Embryonic facial prominence (tissue), 1 donor: ENCODE results near the gene SRP54.
"Not testable (repeated sequence)": the region's sequence is repeated elsewhere in the genome, so short reads cannot be mapped to it uniquely, and the experiment has no call there.

Experiments used
- DNase-seq: peaks from one replicate; pipeline ENCODE4 v3.0.0-alpha.2; 2016; ENCODE audit errors: extremely low spot score

The SRP54 gene

GRCh38 chr14:34982421-34983147 lies at the start of gene SRP54:
Gene SRP54 (plus strand): TSS chr14:34982992. CDS start chr14:34996710, 13,718 bp downstream.
- peak; percentile 98 for DNase-seq

DNA sequence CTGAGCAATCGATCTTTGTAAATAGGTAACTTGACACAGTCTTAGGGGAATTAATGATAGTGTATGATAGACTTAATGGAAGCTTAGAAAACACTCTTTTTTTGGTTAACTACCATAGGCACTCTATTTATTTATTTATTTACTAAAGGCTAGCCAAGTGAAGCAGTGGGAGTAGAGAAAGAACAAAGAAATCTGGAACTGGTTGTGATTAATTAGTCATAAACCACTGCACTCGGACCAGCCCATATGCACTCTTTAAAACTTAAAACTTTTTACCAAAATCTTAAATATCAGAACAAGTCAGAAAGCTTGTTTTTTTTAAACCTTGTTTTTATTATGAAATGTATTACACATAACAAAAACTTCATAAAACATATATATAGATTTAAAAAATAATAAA lies 49.5 kb upstream of the SRP54 start:
- DNase-seq: no peak

DNA sequence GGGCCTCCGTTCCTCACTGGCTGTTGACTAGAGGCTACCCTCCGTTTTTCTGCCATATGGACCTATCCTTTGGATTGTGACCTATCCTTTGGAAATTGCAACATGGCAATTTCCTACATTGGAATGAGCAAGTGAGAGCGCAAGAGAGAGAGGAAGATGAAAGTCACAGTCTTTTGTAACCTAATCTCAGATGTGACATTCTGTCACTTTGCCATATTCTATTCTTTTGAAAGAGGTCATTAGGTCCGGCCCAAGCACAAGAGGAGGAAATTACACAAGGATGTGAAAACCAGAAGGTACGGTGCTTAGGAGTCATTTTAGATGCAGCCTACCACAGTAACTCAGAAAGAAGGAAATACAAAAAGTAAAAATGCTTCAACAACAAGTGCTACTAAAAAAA lies 47.3 kb upstream of the SRP54 start:
- DNase-seq: no peak

- DNase-seq: no peak
These were observed 45.4 kb upstream of the SRP54 start for GRCh38 chr14:34937442-34937841.

GRCh38 chr14:34937876-34938275 lies 44.9 kb upstream of the SRP54 start:
- no peak for DNase-seq

DNA sequence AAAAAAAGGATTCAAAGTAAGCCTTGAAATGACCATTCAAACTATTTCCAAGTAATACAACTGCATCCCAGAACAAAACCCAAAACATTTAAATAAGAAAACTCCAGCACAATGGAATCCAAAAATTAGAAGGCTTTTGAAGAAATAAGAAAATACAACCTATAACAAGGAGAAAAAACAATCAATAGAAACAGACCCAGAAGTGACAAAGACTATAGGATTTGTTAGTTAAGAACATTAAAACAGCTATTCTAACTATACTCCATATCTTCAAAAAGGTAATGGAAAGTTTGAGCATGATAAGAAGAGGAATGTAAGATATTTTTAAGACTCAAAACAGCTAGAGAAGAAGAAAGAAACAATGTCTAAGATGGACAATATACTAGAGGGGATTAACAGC lies 39.3 kb upstream of the SRP54 start:
- DNase-seq: no peak

DNA sequence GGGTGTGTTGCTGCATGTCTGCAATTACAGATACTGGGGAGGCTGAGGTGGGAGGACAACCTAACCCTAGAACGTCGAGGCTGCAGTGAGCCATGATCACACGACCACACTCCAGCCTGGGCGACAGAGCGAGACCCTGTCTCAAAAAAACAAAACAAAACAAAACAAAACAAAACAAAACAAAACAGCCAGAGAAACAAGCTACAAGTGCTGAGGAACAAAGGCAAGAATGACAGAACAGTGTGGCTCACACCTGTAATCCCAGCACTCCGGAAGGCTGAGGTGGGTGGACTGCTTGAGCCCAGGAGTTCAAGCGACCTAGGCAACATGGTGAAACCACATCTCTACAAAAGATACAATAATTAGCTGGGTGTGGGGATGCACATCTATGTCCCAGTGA lies 38.0 kb upstream of the SRP54 start:
- DNase-seq: no peak

- no peak for DNase-seq
These were observed 36.1 kb upstream of the SRP54 start for GRCh38 chr14:34946699-34947098.

DNA sequence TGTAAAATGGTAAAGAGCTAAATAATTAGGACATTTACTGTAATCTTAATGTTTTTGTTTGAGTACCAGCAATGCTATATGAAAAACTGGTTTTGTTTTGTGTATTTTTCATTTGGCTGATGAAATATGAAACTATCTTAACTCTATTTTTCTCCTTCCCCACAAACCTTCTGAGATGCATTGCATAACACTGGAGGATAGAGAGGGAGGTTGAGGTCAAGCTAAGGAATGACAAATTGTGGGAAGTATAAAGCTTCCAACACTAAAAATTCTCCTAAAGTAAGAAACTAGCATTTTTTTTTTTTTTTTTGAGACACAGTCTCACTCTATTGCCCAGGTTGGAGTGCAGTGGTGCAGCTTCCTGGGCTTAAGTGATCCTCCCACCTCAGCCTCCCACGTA lies 31.5 kb upstream of the SRP54 start:
- no peak for DNase-seq

- DNase-seq: no peak
These were observed 25.9 kb upstream of the SRP54 start for GRCh38 chr14:34956931-34957330.

DNA sequence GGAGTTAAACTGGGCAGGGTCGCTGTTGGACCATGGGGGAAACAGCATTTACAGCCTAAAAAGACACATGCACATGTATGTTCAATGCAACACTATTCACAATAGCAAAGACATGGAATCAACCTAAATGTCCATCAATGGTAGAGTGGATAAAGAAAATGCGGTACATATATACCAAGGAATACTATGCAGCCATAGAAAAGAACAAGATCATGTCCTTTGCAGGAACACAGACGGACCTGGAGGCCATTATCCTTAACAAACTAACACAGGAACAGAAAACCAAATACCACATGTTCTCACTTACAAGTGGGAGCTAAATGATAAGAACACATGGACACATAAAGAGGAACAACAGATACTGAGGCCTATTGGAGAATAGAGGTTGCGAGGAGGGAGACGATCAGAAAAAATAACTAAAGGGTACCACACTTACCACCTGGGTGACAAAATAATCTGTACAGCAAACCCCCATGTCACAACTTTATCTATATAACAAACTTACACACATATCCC lies 25.0 kb upstream of the SRP54 start:
- no peak for DNase-seq

GRCh38 chr14:34962106-34962505 lies 20.7 kb upstream of the SRP54 start:
- not testable (repeated sequence) for DNase-seq

GRCh38 chr14:34964977-34965764 lies 17.6 kb upstream of the SRP54 start:
- DNase-seq: no peak

DNA sequence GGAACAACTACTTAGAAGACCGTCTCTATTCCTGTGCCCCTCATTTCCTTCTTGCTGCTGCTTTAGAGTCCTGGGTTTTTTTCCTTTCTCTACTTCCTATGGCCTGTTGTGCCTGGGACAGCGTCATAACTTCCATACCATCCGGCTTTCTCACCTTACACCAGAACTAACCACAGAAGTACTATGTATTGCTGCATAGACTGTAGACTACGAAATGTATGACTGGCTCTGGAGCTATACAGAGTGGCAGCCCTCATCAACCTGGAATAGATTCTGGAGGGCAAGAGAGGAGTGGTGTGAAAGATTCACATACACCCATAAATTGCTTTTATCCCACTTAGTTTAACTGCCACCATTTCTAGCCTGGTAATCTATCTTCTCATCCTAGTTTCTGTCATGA lies 16.9 kb upstream of the SRP54 start:
- no peak for DNase-seq

DNA sequence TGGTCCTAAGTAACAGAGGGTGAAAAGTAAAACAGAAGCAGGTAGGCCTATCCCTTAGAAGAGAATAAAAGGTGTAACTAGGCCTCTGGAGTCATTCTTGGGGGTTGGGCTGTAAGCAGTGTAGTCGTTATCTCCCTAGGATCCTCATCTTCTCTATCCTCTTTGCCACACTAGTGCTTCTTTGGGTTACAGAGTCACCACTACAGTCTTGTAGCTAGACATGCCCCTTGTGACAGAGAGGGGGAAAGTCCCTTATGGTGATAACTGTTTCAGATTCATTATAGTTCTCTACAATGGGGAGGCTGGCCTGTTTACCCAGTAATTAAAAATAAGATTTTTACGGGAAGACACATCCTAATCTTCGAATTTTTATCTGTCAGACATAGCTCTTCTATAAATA lies 16.4 kb upstream of the SRP54 start:
- no peak for DNase-seq

DNA sequence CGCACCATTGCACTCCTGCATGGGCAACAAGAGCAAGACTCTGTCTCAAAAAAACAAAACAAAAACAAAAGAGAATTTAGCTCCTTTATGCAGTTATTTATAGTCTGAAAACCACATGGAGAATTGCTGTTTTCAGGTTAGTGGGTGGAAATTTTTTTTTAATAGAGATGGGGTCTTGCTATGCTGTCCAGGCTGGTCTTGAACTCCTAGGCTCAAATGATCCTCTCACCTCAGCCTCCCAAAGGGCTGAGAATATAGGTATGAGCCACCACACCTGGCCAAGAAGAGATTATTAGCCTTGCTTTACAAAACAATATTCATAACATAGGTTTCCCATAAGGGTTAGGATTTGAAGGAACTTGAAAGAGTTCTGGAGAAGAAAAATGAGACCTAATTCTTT lies 12.1 kb upstream of the SRP54 start:
- no peak for DNase-seq

GRCh38 chr14:34971381-34971780 lies 11.4 kb upstream of the SRP54 start:
- DNase-seq: no peak

DNA sequence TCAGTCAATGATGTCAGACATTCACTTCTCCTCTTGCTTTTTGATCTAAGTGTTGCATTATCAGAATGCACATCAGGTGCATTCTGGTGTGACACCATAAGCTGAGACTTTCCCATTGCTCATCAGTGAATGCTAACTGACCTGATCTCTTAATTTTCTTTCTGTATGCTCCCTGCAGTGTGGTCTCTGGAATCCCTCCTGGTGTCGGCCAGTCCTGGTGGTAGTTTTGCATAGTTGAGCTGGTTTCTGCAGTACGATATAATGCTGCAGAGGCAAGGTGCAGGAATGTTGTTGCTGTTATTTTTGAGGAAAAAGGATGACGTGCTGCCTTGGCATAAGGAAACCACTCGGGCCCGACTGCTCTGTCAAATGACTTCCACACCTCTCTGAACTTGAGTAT lies 11.0 kb upstream of the SRP54 start:
- no peak for DNase-seq

DNA sequence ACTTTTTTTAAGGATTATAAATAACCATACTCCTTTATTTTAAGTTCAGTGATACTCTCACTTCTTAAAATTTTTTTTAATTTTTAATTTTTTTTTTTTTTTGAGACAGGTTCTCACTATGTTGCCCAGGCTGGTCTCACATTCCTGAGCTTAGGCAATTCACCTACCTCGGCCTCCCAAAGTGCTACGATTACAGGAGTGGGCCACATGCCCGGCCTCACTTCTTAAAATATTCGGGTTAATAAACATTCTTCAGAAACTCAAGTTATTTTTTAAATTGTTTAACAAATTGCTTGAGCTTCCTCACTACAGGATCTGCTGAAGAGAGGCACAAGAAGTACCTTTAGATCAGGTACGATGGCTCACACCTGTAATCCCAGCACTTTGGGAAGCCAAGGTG lies 4.3 kb upstream of the SRP54 start:
- no peak for DNase-seq

GRCh38 chr14:34980337-34980900 lies 2.4 kb upstream of the SRP54 start:
- DNase-seq: no peak

DNA sequence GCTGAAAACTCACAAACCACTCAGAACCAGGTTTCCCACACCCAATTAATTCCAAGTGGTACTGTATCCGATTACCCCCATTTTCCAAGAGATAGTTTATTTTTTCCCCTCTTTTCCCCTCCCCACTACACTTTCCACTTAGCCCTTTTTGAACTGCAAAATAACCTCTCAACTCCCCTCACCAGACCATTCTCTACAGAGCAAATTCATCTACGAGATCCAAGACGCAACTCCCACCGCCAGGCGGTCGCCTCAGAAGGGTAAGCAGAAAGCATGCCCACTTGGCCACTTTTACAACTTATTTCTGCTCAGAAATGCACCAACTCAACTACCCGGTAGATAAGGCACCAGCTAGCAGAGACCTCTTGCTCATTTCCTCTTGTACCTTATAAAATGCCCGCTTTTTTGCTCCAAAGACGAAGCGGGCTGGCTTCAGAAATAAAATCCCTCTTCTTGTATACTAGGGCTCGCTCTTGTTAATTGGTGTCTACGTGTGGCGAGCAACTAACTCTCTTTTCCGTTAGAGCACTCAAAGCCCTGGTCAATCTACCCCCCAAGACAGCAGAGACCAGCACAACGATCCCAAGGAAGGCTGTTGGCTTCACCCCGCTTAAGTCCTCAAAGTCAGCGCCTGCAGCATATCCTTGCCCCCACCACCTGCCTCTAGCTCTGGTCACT lies 910 bp upstream of the SRP54 start:
- peak; percentile 17 for DNase-seq

- no peak for DNase-seq
These were observed 462 bp downstream of the SRP54 start for GRCh38 chr14:34983148-34983760.
